Measurements from ENCODE around the gene SAMM50.

Gene SAMM50

GRCh38 chr22:43922123-43922522 is 33.1 kb upstream of the SAMM50 start:
- no peaks in the 10 kb centered on the region for H3K36me3 ChIP-seq
- peaks cover 11 to 19% (median 15%) of the 10 kb centered on the region in 11 experiments; a peak in 20 of 22 replicates for H3K27me3 ChIP-seq
- no peak overlapping the region for H3K4me3 ChIP-seq
- H3K4me2 ChIP-seq: peak overlapping the region in 3 of 11 experiments; percentile 49 to 69 (median 52); a peak in 5 of 22 replicates
- no peak for TF ChIP-seq Cebpa-rat (IDR thresholded peaks at IDR 0.05)
- peaks cover 0 to 5% (median 0%) of the 10 kb centered on the region in 11 experiments; a peak in 3 of 22 replicates for H4K20me1 ChIP-seq
- H3K4me1 ChIP-seq: peaks cover 12 to 43% (median 19%) of the 10 kb centered on the region in 10 experiments; a peak in 16 of 20 replicates
- no peaks in the 10 kb centered on the region for H3K9me3 ChIP-seq (replicated peaks in 1 of 11)
- H3K27ac ChIP-seq: no peak overlapping the region
- no peak overlapping the region for H3K9ac ChIP-seq

GRCh38 chr22:43923191-43923590 is 32.1 kb upstream of the SAMM50 start:
- peaks cover 0 to 5% (median 0%) of the 10 kb centered on the region in 11 experiments; a peak in 3 of 22 replicates for H4K20me1 ChIP-seq
- no peak for TF ChIP-seq Cebpa-rat (IDR thresholded peaks at IDR 0.05)
- H3K27ac ChIP-seq: peak overlapping the region in 6 of 11 experiments; percentile 24 to 66 (median 44); a peak in 10 of 22 replicates
- H3K4me1 ChIP-seq: peaks cover 12 to 43% (median 21%) of the 10 kb centered on the region in 10 experiments; a peak in 16 of 20 replicates
- H3K9ac ChIP-seq: peak overlapping the region in 6 of 11 experiments; percentile 52 to 59 (median 56); a peak in 9 of 22 replicates
- H3K4me3 ChIP-seq: peak overlapping the region in 9 of 10 experiments; percentile 23 to 68 (median 64); a peak in 12 of 20 replicates
- no peaks in the 10 kb centered on the region for H3K36me3 ChIP-seq
- peaks cover 11 to 19% (median 15%) of the 10 kb centered on the region in 11 experiments; a peak in 20 of 22 replicates for H3K27me3 ChIP-seq
- H3K4me2 ChIP-seq: peak overlapping the region; percentile 68 to 83 (median 79)
- no peaks in the 10 kb centered on the region for H3K9me3 ChIP-seq (replicated peaks in 1 of 11)

DNA sequence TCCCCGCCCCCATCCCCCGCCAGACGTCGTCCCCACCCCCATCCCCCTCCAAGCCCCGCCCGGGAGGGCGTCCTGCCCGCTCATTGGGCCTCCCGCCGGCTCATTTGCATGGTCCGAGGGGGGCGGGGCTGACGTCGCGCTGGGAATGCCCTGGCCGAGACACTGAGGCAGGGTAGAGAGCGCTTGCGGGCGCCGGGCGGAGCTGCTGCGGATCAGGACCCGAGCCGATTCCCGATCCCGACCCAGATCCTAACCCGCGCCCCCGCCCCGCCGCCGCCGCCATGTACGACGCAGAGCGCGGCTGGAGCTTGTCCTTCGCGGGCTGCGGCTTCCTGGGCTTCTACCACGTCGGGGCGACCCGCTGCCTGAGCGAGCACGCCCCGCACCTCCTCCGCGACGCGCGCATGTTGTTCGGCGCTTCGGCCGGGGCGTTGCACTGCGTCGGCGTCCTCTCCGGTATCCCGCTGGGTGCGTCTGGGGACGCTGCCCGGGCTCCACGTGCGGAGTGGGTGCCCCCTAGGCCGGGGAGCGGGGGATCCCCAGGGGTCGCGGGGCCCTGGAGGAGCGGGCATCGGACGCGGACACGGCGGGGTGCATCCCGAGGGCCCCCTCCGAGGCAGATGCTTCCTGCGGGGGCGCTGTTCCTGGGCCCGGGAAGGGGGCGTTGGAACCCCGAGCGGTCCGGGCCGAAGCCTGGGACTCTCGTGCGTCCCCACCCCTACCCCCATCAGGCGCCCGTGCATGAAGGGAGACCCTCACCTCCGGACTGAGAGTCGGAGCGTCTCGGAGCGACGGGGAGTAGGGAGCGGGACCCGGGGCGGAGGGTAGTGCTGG is 31.4 kb upstream of the SAMM50 start, which contains the start of gene PNPLA3:
TSS of gene PNPLA3 (plus strand) at position 175 of the 834 bp plus-strand sequence. CDS start at position 282, 107 bp downstream.
- peak within 1 kb of the TSS in 7 of 11 experiments; percentile 23 to 66 (median 45); a peak in 10 of 22 replicates for H3K27ac ChIP-seq
- H3K9ac ChIP-seq: peak within 1 kb of the TSS; percentile 45 to 73 (median 65); a peak in 20 of 22 replicates
- no peaks in the 10 kb centered on the region for H3K9me3 ChIP-seq (replicated peaks in 1 of 11)
- H3K4me2 ChIP-seq: peak within 1 kb of the TSS; percentile 76 to 92 (median 84)
- H3K4me3 ChIP-seq: peak within 1 kb of the TSS; percentile 55 to 75 (median 64)
- H3K36me3 ChIP-seq: no peaks in the 10 kb centered on the region
- H3K4me1 ChIP-seq: peaks cover 12 to 49% (median 24%) of the 10 kb centered on the region in 10 experiments; a peak in 16 of 20 replicates
- peaks cover 11 to 19% (median 15%) of the 10 kb centered on the region in 11 experiments; a peak in 20 of 22 replicates for H3K27me3 ChIP-seq
- H4K20me1 ChIP-seq: peaks cover 0 to 5% (median 0%) of the 10 kb centered on the region in 11 experiments; a peak in 3 of 22 replicates
- no peak for TF ChIP-seq Cebpa-rat (IDR thresholded peaks at IDR 0.05)

GRCh38 chr22:43924877-43925276 is 30.4 kb upstream of the SAMM50 start:
- Histone ChIP-seq H3K9me3 (replicated peaks in 1 of 11) (no peaks in the 10 kb centered on the region), H3K27ac (no peak overlapping the region), H3K4me1 (peaks cover 12 to 51% (median 24%) of the 10 kb centered on the region in 10 experiments; a peak in 16 of 20 replicates), H3K36me3 (no peaks in the 10 kb centered on the region), H3K9ac (no peak overlapping the region), H3K27me3 (peaks cover 11 to 19% (median 15%) of the 10 kb centered on the region in 11 experiments; a peak in 20 of 22 replicates), H4K20me1 (peaks cover 0 to 5% (median 0%) of the 10 kb centered on the region in 11 experiments; a peak in 2 of 22 replicates), H3K4me2 (0 out of 22 replicates have a peak overlapping the region, but pooled peaks of 2 of the 11 experiments have one; percentile 3 to 18), H3K4me3 (no peak overlapping the region)
- TF ChIP-seq Cebpa-rat (IDR thresholded peaks at IDR 0.05): no peak

- H3K4me3 ChIP-seq: no peak overlapping the region
- 0 out of 22 replicates have a peak overlapping the region, but pooled peaks of 3 of the 11 experiments have one; percentile 3 to 18 (median 12) for H3K4me2 ChIP-seq
- peaks cover 12 to 51% (median 24%) of the 10 kb centered on the region in 10 experiments; a peak in 16 of 20 replicates for H3K4me1 ChIP-seq
- peaks cover 0 to 5% (median 0%) of the 10 kb centered on the region in 11 experiments; a peak in 2 of 22 replicates for H4K20me1 ChIP-seq
- H3K36me3 ChIP-seq: no peaks in the 10 kb centered on the region
- H3K27me3 ChIP-seq: peaks cover 11 to 19% (median 15%) of the 10 kb centered on the region in 11 experiments; a peak in 20 of 22 replicates
- peak overlapping the region in 1 of 11 experiments; percentile 15; a peak in 1 of 22 replicates for H3K9ac ChIP-seq
- no peak overlapping the region for H3K27ac ChIP-seq
- no peaks in the 10 kb centered on the region for H3K9me3 ChIP-seq (replicated peaks in 1 of 11)
- no peak for TF ChIP-seq Cebpa-rat (IDR thresholded peaks at IDR 0.05)
Measured at GRCh38 chr22:43925433-43926348, 29.6 kb upstream of the SAMM50 start.

DNA sequence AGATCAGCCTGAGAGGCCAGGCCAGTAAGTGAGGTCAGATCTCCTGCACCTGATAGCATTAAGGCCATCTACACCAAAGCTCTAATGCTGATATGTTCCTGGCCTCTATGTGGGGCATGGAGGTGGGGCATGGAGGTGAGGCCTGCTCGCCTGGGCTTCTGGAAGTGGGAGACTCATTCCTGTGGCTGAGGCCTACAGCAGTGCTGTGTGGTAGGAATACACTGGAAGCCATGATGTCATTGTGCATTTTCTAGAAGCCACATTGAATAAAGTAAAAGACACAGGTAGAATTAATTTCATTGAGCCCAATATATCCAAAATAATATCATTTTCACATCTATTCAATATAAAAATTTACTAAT is 28.9 kb upstream of the SAMM50 start:
- no peaks in the 10 kb centered on the region for H3K36me3 ChIP-seq
- no peaks in the 10 kb centered on the region for H3K9me3 ChIP-seq (replicated peaks in 1 of 11)
- no peak for TF ChIP-seq Cebpa-rat (IDR thresholded peaks at IDR 0.05)
- H4K20me1 ChIP-seq: peaks cover 0 to 5% (median 0%) of the 10 kb centered on the region in 11 experiments; a peak in 2 of 22 replicates
- H3K4me2 ChIP-seq: no peak overlapping the region
- H3K9ac ChIP-seq: no peak overlapping the region
- peaks cover 11 to 19% (median 15%) of the 10 kb centered on the region in 11 experiments; a peak in 20 of 22 replicates for H3K27me3 ChIP-seq
- H3K4me3 ChIP-seq: no peak overlapping the region
- peaks cover 12 to 45% (median 23%) of the 10 kb centered on the region in 10 experiments; a peak in 16 of 20 replicates for H3K4me1 ChIP-seq
- H3K27ac ChIP-seq: no peak overlapping the region

- Histone ChIP-seq H3K27ac (no peak overlapping the region), H3K36me3 (no peaks in the 10 kb centered on the region)
Measured at GRCh38 chr22:43928468-43928867, 26.8 kb upstream of the SAMM50 start.

More at GRCh38 chr22:43928468-43928867, 26.8 kb upstream of the SAMM50 start:
- Histone ChIP-seq H4K20me1 (peaks cover 0 to 5% (median 0%) of the 10 kb centered on the region in 11 experiments; a peak in 1 of 22 replicates), H3K4me3 (no peak overlapping the region), H3K4me1 (peaks cover 5 to 28% (median 12%) of the 10 kb centered on the region in 10 experiments; a peak in 15 of 20 replicates), H3K4me2 (peak overlapping the region in 6 of 11 experiments; percentile 6 to 75 (median 60); a peak in 10 of 22 replicates), H3K9me3 (replicated peaks in 1 of 11) (no peaks in the 10 kb centered on the region), H3K27me3 (peaks cover 11 to 19% (median 15%) of the 10 kb centered on the region in 11 experiments; a peak in 20 of 22 replicates), H3K9ac (no peak overlapping the region)
- TF ChIP-seq Cebpa-rat (IDR thresholded peaks at IDR 0.05): peak in 5 of 11 experiments; percentile 16 to 63 (median 40); a peak in 4 of 22 replicates
